GM21515 (cell line): Measurements from ENCODE around the gene PRDM5.

ENCODE experiments used
- ATAC-seq: cut with Tn5 transposase; IDR thresholded peaks from one replicate; pipeline ENCODE4 v1.9.1; 2021; ENCODE audit not compliant: unreplicated experiment

The PRDM5 gene

DNA sequence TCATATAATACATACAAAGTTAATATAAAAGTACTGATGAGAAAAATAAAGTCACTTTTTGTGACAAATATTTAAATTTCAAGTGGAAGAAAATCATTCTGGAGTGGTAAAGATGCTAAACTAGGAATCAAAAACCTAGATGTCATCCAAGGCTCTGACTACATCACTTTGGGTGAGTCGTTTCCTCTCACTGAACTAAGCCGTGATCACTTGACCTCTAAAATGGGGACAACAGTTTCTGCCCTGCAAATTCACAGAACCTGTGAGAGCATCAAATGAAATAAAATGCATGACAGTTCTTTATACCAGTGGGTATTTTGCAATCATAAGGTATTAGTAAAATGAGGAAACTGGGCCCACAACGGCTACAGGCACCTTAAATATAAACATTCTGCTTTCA lies 63.8 kb downstream of the PRDM5 start:
- ATAC-seq, result no peak

DNA sequence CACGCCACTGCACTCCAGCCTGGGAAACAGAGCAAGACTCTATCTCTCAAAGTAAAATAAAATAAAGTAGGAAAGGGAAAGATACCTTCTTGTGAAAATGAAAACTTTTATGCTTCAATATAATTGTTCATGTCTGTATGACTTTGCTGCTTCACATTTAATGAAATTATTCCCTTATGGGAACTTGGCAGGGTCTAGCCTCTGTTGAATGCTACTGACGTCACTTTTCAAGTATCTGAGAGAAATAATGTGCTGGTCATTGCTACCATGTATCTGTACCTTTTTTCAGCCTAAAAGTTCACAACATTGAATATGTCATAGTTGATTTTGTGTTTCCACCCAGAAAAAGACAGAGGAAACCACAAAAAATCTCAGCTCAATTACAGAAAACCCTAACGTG lies 65.2 kb downstream of the PRDM5 start:
- ATAC-seq, result no peak

DNA sequence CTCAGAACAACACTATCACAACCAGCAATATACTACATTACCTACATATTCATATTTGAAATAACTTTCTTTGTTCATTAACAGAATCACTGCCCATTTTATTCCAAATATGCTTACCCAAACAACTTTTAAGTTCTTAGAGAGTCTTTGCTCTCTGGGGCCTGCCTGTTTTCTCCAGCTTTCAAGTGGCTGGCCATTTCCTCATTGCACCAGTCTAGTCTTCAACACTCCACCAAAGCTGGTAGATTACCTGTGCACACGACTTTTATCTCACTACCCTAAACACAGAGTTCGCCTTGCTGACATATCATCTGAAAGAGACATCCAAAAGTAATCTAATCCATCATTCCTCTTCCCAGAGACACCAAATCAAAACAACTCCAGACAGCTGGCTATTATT lies 66.2 kb downstream of the PRDM5 start:
- no peak for ATAC-seq

DNA sequence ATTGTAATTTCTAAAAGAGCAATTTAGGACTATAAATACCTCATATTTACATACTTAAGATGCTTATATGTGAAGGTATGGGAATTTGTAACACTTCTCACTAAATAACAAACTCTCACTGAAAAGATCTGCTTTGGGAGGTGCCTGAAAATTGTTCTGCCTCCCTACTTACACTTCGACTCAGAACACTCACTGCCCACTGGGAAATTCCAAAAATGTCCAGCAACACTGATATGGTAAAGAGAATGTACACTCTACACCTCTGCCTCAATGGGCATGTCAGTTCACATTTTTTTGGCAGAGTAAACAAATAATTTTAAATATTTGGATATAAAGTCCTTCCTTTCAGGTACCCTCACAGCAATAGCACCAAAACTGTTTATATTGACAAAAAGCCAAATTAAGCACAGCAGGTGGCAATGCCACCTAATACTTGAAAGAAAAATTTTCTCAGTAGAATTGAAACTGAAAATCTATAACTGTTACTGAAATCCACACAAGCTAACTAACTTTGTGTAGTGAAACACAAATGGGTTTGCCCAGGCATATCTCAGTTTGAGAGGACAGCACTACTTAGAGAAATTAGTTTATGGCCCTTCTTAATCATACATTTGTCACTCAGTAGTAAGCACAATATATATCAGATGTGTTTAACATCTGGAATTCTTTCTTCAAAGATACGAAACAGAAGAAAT lies 67.1 kb downstream of the PRDM5 start:
- ATAC-seq, result peak; percentile 94

DNA sequence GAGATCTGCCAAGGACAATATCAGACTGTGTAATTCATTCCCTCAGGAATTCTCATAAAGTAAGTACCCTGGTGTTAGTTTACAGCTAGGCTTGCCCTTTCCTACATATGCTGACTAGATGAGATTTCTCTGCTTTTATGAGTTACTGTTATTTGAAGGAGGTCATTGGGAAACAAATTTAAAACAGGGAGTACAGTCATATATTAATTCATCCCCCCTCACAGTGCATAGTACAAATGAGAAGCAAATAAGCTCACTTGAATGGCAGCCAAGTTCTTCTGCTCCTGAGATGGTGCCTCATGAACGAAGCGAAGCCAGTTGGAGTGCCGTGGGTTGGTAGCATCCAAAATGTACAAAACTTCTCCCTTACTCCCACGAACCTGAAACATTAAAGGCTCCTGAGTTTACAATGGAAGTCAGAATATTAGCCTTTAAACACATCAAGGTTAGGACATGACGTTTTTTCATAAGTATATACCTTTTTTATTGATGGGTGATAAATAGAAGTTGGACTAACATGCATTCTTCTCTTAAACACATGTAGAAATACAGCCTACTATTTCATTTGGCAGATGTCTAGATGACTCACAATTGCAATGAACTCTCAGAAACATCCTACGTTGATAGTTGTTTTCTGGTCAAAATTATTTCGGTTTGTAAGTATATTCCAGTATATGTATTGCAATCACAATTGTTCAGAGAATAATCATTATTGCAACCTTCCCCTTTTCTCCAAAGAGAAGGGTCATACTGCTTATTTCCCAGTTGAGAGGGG lies 69.2 kb downstream of the PRDM5 start:
- ATAC-seq, result no peak

DNA sequence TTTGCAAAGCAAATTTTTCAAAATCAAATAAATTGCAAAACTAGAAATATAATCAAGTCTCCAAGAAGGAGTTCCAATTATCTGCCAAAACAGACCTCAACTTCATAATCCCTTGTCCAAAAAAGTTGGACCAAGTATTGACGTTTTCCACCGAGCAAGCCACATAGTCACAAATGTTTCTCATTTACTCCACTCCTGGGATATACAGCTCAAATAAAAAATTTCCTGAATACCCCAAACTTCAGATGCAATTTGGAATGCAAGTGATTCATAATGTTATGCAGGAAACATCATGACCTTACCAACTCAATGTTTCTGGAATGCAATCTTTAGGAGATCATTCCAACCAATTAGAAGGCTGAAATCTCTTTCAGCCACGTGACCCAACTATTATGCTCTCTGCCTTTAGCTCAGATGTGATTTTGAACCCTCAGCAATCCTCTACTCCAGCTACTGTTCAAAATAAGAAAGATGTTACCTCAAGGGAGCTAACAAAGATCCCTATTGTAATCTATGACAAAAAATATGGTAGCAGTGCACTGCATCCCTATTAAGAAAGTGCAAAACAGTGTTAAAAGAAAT lies 72.4 kb downstream of the PRDM5 start:
- no peak for ATAC-seq

DNA sequence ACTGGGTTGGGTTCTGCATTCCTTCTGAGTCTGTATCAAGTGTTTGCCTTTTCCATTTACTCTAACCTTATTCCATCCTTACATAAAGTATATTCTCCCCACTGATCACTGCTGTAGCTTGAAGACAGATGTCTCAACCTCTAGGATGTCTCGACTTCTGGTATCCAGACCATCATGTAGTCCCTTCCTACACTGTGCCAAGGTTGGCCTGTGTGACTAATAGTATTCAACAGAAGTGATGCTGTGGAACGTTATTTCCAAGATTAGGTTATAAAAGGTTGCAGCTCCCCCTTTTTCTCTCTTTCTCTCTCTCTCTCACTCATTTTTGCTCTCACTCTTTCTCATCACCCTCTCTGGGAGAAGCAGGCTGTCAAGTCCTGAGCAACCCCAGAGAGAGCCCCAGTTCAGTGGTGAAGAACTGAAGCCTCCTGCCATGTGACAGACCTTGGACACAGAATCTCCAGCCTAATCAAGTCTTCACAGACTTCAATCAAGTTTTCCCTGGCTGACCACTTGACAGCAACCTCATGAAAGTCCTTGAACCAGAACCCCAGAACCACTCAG lies 75.4 kb downstream of the PRDM5 start:
- no peak for ATAC-seq

DNA sequence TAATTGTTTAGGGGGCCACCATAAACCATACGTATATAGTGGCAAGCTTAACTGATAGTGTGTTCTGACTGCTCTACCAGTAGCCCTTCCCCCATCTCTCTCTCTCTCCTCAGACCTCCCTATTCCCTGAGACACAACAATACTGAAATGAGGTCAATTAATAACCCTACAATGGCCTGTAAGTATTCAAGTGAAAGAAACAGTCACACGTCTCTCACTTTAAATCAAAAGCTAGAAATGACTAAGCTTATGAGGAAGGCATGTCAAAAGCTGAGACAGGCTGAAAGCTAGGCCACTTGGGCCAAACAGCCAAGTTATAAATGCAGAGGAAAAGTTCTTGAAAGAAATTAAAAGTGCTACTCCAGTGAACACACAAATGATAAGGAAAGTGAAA lies 78.0 kb downstream of the PRDM5 start:
- peak; percentile 77 for ATAC-seq

DNA sequence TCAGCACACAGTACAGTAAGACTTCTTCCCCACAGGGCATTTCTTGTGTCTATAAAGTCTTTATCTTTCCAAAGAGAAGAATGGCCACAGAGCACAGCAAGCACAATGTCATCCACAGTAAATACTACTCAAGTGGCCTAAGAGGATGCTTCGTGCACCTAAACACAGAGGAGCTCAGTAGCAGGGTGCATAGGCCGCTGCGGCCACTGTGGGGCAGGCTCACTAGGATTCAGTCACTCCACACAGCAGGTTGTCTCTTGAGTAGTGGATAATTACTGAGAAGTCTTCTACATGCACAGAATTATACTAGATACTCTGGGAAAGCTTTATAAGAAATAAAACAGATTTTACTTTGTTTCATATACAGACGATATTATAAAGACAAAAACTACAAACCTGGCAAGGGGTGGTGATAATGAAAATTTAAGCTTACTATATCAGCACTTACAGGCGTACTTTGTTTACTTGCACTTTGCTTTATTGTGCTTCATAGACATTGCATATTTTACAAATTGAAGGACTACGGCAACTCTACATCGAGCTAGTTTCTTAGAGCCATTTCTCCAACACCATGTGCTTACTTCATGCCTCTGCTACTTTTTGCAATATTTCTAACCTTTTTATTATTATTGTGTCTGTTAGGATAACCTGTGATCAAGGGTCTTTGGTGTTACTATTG lies 78.5 kb downstream of the PRDM5 start:
- ATAC-seq, result no peak

DNA sequence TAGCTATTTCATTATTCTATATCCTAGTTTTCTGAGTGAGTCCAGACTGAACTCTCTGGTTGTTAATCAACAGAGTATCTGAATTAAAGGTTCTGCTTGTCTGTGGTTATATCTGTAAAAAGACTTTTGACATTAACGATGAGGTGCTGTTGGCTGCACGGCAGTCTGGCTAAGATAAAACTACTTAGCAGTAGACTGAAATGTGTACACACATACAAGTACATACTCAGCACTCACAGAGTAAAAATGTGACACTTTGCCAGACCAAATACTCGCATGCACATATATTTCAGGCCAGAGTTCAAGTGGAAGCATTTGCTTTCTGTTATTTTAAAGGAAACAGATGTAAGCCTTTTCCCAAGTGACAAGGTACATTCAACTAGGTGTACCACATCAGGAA lies 80.5 kb downstream of the PRDM5 start:
- ATAC-seq, result no peak

DNA sequence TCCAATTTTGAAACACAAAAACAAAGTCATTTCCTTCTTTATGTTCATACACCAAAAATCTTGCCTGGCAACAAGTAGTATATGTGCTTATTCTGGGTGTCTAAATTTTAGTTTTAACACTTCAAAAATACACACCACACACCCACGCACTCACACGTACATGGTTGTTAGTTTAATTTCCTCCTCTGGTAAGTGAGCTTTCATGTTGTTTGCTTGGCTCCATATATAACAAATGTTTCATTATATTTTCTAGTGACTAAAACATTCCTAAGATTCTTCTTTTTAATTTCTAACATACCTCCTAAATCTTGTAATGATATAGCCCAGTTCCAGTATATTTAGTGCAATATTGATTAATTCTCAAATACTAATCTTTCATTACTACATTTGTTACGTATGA lies 80.9 kb downstream of the PRDM5 start:
- ATAC-seq, result no peak

DNA sequence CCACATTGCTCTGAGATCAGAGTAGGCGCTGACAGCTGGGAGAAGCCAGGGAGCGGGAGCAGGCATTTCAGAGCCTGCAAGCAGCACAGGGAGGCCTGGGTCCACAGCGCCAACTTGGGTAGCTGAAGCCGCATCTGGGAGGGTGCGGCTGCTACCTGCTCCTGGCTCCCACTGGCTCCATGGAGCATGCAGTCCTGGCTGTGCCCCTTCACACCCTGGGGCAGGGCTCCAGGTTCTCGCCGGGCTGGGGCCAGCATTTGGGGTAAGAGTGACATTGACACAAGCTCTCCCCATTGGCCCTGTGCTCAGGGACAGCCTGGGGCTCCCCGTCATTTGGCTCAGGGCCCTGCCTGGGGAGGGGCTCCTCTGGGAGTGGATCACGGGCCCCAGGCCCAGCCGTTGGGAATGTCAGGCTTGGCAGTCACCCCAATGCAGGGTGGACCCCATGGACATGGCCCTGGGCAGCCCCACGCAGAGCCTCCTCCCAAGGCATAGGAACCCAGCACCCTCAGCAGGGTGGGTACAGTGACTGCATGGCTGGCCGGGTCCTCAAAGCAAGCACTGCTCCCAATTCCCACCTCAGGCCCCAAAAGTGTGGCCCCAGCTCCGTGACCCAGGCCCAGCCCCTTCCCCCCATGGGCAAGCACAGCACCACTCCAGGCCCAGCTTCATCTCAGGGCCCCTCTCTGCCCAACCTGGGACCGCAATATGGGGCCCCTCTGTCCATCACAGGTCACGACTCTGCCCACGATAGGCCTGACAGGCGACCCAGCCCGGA lies 82.4 kb downstream of the PRDM5 start:
- ATAC-seq, result no peak

DNA sequence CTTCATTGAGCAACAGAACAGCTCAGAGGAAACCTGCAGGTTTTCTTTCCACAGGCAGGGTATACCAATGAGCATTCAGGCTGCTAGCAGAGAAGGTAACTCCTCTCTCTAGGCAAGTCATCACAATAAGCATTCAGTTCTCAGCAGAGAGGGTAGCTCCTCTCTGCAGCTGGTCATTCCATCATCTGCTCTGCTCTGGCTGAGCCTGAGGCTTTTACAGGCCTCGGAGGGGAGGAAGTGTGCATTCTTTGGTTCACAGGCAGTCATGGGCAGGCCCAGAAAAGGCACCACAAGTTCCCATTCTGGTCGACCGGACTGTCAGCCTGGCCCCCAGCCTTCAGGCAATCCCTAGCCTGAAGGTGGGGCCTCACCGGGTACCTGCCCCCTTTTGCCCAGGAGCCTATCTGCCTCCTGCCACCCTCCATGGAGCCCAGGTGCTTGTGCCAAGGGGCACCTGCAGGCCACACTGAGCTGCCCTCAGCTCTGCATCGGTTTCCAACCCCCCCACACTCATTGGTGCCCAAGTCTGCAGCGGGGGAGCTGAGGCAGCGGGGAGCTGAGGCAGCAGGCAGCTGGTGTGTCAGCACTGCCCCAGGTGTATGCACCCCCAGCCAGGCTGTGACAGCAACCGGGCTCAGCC lies 83.1 kb downstream of the PRDM5 start:
- no peak for ATAC-seq

DNA sequence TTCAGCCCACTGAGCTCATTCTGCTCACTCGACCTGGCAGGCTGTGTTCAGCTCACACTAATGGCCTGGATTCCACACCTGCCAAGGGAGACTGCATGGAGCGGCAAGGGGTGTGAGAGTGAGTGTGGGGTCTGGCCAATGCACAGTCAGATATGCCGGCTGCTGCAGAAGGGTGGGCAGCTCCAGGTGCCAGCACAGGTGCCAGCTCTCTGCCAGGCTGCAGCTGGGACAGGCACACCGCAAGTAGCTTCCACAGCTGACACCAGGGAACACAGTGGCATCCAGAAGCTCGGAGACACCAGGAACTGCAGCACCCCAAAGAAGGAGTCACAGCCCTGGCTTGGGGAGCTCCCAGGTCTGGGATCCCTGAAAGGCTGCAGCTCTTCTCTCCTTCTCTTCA lies 83.7 kb downstream of the PRDM5 start:
- ATAC-seq, result no peak

DNA sequence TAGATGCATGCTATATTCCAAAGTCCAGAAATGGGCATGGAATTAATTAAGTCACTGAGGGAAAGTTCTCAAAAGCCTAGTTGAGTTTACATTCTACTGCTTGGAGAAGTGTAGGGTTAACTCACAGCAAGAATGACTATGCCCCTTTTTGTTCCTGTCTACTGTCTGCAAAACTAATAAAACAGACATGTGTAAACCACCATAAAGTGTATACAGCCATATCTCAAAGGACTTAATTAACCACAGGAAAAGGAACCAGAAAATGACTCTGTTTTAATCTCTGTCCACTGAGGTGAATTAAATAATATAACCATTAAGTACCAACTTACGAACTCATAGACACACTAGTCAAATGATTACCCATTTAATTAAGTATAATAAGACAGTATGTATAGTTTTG lies 84.9 kb downstream of the PRDM5 start:
- ATAC-seq, result no peak

DNA sequence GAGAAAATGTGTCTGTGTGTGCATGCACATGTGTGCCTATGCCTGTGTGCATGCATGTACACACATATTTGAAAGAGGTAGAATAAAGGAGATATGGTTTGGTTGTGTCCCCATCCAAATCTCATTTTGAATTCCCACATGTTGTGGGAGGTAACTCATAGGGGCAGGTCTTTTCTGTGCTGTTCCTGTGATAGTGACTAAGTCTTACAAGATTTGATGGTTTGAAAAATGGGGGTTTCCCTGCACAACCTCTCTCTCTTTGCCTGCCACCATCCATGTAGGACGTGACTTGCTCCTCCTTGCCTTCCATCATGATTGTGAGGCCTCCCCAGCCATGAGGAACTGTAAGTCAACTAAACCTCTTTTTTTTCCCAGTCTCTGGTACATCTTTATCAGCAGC lies 87.2 kb downstream of the PRDM5 start:
- ATAC-seq, result no peak

DNA sequence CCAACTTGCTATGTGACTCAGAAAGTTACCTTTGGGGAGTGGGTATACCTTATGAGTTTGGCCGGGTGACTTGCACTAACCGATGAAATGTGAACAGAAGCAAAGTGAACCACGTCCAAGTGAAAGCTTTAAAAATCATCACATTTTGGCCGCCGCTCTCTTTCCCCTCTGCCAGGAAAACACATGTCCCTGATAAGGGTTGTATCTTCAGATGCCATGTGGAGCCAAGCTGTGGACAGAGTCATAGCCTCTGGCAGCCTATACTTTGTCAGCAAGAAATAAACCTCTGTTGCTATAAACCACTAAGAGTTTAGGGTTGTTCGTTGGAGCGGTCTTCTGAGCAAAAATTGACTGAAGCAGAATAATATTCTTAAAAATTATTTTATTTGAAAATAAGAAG lies 92.3 kb downstream of the PRDM5 start:
- ATAC-seq, result no peak

DNA sequence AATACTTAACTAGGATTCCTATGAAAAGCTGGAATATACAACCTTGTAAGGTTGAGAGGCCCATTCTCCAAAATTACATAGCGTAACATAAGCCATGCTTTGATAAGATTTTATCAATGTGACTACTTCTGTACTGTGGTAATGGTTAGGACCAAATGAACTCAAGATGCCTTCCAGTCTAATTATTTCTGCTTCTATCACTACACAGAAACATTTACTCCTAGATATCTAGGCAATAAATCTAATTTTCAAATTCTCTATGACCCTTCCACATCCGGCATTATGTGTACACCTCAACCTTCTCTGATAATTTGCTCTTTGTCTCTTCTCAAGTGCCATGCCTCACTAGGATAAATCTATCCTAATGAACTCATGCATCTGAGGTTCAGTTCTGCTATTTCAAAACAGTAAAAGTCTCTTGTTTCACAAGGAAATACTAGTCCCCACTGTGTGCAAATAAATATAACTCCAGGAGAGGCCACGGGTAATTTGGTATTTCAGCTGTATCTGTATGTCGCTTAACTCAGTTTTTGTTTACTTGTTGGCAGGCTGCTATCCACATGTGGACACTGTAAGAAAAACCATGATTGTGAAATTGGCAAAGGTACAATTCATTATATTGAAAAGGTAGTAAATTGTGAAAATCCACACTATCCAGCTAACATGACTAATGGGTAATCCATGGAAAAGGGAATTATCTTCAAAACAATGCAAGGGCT lies 93.3 kb downstream of the PRDM5 start:
- ATAC-seq, result no peak

DNA sequence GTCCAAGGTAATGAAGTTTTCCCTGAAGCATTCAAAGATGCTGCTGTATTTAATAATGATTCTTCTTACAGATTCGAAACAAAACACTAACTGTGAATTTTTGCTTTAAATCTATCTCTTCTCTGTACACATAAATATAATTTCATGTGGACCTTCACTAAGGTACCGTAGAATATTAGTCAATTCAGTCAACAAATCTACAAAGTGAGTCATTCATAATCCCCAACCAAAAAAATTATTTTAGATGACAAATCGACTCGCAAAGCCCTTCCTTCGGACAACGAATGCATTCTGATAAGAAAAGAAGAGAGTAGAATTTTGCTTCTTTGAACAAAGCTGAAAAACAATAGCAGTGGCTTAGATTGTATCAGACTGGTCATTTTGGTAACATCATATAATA lies 95.7 kb downstream of the PRDM5 start:
- no peak for ATAC-seq

DNA sequence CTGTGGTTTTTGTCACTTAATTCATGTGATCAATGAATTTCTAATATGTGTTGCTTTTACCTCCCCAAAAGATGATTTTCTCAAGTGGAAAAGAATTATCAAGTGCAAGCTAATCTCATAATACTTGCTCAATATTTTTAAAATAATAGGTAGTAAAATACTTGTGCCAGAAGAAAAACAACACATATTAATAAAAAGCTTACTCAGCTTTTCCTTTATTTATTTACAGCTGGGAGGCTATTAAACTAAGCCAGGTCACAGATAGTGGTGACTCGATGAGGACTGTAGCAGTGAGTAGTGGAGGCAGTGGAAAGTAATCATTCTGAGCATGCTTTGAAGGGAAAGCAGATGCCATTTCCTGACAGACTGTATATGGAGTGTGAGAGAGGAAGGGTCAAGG lies 96.1 kb downstream of the PRDM5 start:
- ATAC-seq, result no peak
